Activated T-cell treated with anti-CD3 and anti-CD28 coated beads, Interleukin-2, amount 50 U/mL, for 72 hours (primary cell): Measurements from ENCODE around the gene NPAS3. TPM values are rescaled to one million over a fixed set of nuclear protein-coding genes. Genes with fewer than 3 reads are reported as not detected.

ENCODE experiments used
- ATAC-seq, 2 donors: fragments of 150-1000 bp; cut with Tn5 transposase; replicated peaks in 1 of 2; 2 replicates each; pipeline ENCODE4 v1.10.0; 2021; ENCODE audit warnings: moderate library complexity in 2 of 2, mild to moderate bottlenecking in 1 of 2
- DNase-seq, 2 donors: peaks; one replicate each; pipeline ENCODE4 v3.0.0; 2021 to 2022; ENCODE audit warnings: mixed read lengths in 1 of 2
- H3K27ac Mint-ChIP-seq: one replicate; pipeline ENCODE4 v1.8.0; 2022; ENCODE audit warnings: mild to moderate bottlenecking, moderate library complexity, mixed read lengths
- H3K27me3 Mint-ChIP-seq: one replicate; pipeline ENCODE4 v1.8.0; 2022; ENCODE audit warnings: low read depth, mixed read lengths
- H3K36me3 Mint-ChIP-seq, 2 donors: one replicate each; pipeline ENCODE4 v1.8.0; 2022; ENCODE audit warnings: mixed read lengths in 2 of 2, mild to moderate bottlenecking in 1 of 2; ENCODE audit not compliant: insufficient read depth in 2 of 2
- H3K4me1 Mint-ChIP-seq: one replicate; pipeline ENCODE4 v1.8.0; 2022; ENCODE audit warnings: low read depth, mixed read lengths
- H3K4me3 Mint-ChIP-seq, 2 donors: one replicate each; pipeline ENCODE4 v1.8.0; 2022; ENCODE audit warnings: mild to moderate bottlenecking in 2 of 2, mixed read lengths in 2 of 2, moderate library complexity in 2 of 2
- H3K9me3 Mint-ChIP-seq, 2 donors: one replicate each; pipeline ENCODE4 v1.8.0; 2022; ENCODE audit warnings: mixed read lengths in 2 of 2
- total RNA-seq, 2 donors: library from RNA; stranded (reverse); gene quantifications; one replicate each; pipeline ENCODE4 v1.2.3, GENCODE V29; 2022

Gene NPAS3
- total RNA-seq, 2 donors from 2014 or later: not detected

- Mint-ChIP-seq H3K4me1 (no peaks in the 10 kb centered on the region), H3K4me3 (no peak overlapping the region), H3K9me3 (no peaks in the 10 kb centered on the region), H3K27ac (no peak overlapping the region), H3K27me3 (no peaks in the 10 kb centered on the region), H3K36me3 (no peaks in the 10 kb centered on the region)
- DNase-seq: no peak
- no peak for ATAC-seq
Measured at GRCh38 chr14:33587791-33588190, 649.1 kb downstream of the NPAS3 start.

GRCh38 chr14:33588771-33589170, 650.1 kb downstream of the NPAS3 start:
- ATAC-seq (no peak), DNase-seq (no peak)
- no peak overlapping the region for H3K4me3 Mint-ChIP-seq
- H3K27ac Mint-ChIP-seq: no peak overlapping the region
- H3K27me3 Mint-ChIP-seq: no peaks in the 10 kb centered on the region
- H3K4me1 Mint-ChIP-seq: no peaks in the 10 kb centered on the region
- H3K9me3 Mint-ChIP-seq: no peaks in the 10 kb centered on the region
- H3K36me3 Mint-ChIP-seq: no peaks in the 10 kb centered on the region

GRCh38 chr14:33589334-33589733, 650.7 kb downstream of the NPAS3 start:
- H3K4me1 Mint-ChIP-seq: no peaks in the 10 kb centered on the region
- H3K9me3 Mint-ChIP-seq: peaks cover 0 to 1% of the 10 kb centered on the region in 2 donors
- no peaks in the 10 kb centered on the region for H3K27me3 Mint-ChIP-seq
- no peaks in the 10 kb centered on the region for H3K36me3 Mint-ChIP-seq
- ATAC-seq: no peak
- DNase-seq: no peak
- no peak overlapping the region for H3K27ac Mint-ChIP-seq
- no peak overlapping the region for H3K4me3 Mint-ChIP-seq

- DNase-seq (no peak), ATAC-seq (no peak)
- Mint-ChIP-seq H3K9me3 (peaks cover 0 to 1% of the 10 kb centered on the region in 2 donors), H3K4me1 (no peaks in the 10 kb centered on the region), H3K4me3 (no peak overlapping the region), H3K36me3 (no peaks in the 10 kb centered on the region), H3K27ac (no peak overlapping the region), H3K27me3 (no peaks in the 10 kb centered on the region)
Measured at GRCh38 chr14:33590891-33591630, 652.4 kb downstream of the NPAS3 start.

- DNase-seq (no peak), ATAC-seq (no peak)
- no peak overlapping the region for H3K27ac Mint-ChIP-seq
- H3K27me3 Mint-ChIP-seq: peaks cover 9% of the 10 kb centered on the region
- peaks cover 0 to 1% of the 10 kb centered on the region in 2 donors for H3K9me3 Mint-ChIP-seq
- H3K36me3 Mint-ChIP-seq: no peaks in the 10 kb centered on the region
- H3K4me3 Mint-ChIP-seq: no peak overlapping the region
- H3K4me1 Mint-ChIP-seq: no peaks in the 10 kb centered on the region
Measured at GRCh38 chr14:33592297-33592696, 653.6 kb downstream of the NPAS3 start.

GRCh38 chr14:33596211-33597080, 657.8 kb downstream of the NPAS3 start:
- peaks cover 0 to 1% of the 10 kb centered on the region in 2 donors for H3K9me3 Mint-ChIP-seq
- no peak overlapping the region for H3K4me3 Mint-ChIP-seq
- H3K4me1 Mint-ChIP-seq: no peaks in the 10 kb centered on the region
- H3K27me3 Mint-ChIP-seq: peaks cover 10% of the 10 kb centered on the region
- no peaks in the 10 kb centered on the region for H3K36me3 Mint-ChIP-seq
- no peak overlapping the region for H3K27ac Mint-ChIP-seq
- ATAC-seq (no peak), DNase-seq (no peak)

GRCh38 chr14:33598582-33598981, 659.9 kb downstream of the NPAS3 start:
- Mint-ChIP-seq H3K27ac (no peak overlapping the region), H3K4me3 (no peak overlapping the region), H3K4me1 (no peaks in the 10 kb centered on the region), H3K27me3 (peaks cover 10% of the 10 kb centered on the region), H3K36me3 (no peaks in the 10 kb centered on the region), H3K9me3 (peaks cover 0 to 1% of the 10 kb centered on the region in 2 donors)
- ATAC-seq: no peak
- no peak for DNase-seq

GRCh38 chr14:33602396-33602795, 663.7 kb downstream of the NPAS3 start:
- DNase-seq (no peak), ATAC-seq (no peak)
- no peak overlapping the region for H3K27ac Mint-ChIP-seq
- H3K36me3 Mint-ChIP-seq: no peaks in the 10 kb centered on the region
- no peaks in the 10 kb centered on the region for H3K4me1 Mint-ChIP-seq
- no peak overlapping the region for H3K4me3 Mint-ChIP-seq
- H3K9me3 Mint-ChIP-seq: no peaks in the 10 kb centered on the region
- no peaks in the 10 kb centered on the region for H3K27me3 Mint-ChIP-seq

GRCh38 chr14:33606591-33606990, 667.9 kb downstream of the NPAS3 start:
- no peaks in the 10 kb centered on the region for H3K27me3 Mint-ChIP-seq
- H3K9me3 Mint-ChIP-seq: no peaks in the 10 kb centered on the region
- DNase-seq (no peak), ATAC-seq (no peak)
- H3K36me3 Mint-ChIP-seq: no peaks in the 10 kb centered on the region
- no peaks in the 10 kb centered on the region for H3K4me1 Mint-ChIP-seq
- no peak overlapping the region for H3K4me3 Mint-ChIP-seq
- H3K27ac Mint-ChIP-seq: no peak overlapping the region

GRCh38 chr14:33609582-33609981, 670.9 kb downstream of the NPAS3 start:
- H3K4me1 Mint-ChIP-seq: no peaks in the 10 kb centered on the region
- no peaks in the 10 kb centered on the region for H3K36me3 Mint-ChIP-seq
- DNase-seq (no peak), ATAC-seq (no peak)
- no peaks in the 10 kb centered on the region for H3K9me3 Mint-ChIP-seq
- H3K27me3 Mint-ChIP-seq: no peaks in the 10 kb centered on the region
- H3K4me3 Mint-ChIP-seq: no peak overlapping the region
- no peak overlapping the region for H3K27ac Mint-ChIP-seq

GRCh38 chr14:33610121-33610520, 671.4 kb downstream of the NPAS3 start:
- no peak overlapping the region for H3K4me3 Mint-ChIP-seq
- no peaks in the 10 kb centered on the region for H3K36me3 Mint-ChIP-seq
- no peaks in the 10 kb centered on the region for H3K4me1 Mint-ChIP-seq
- ATAC-seq (no peak), DNase-seq (no peak)
- H3K27ac Mint-ChIP-seq: no peak overlapping the region
- H3K27me3 Mint-ChIP-seq: no peaks in the 10 kb centered on the region
- no peaks in the 10 kb centered on the region for H3K9me3 Mint-ChIP-seq

GRCh38 chr14:33611405-33612196, 672.9 kb downstream of the NPAS3 start:
- no peaks in the 10 kb centered on the region for H3K27me3 Mint-ChIP-seq
- DNase-seq: no peak
- no peak overlapping the region for H3K4me3 Mint-ChIP-seq
- ATAC-seq: no peak
- H3K9me3 Mint-ChIP-seq: no peaks in the 10 kb centered on the region
- H3K4me1 Mint-ChIP-seq: no peaks in the 10 kb centered on the region
- H3K27ac Mint-ChIP-seq: no peak overlapping the region
- H3K36me3 Mint-ChIP-seq: no peaks in the 10 kb centered on the region

GRCh38 chr14:33612197-33612505, 673.5 kb downstream of the NPAS3 start:
- no peak for DNase-seq
- H3K36me3 Mint-ChIP-seq: no peaks in the 10 kb centered on the region
- no peaks in the 10 kb centered on the region for H3K4me1 Mint-ChIP-seq
- no peak for ATAC-seq
- no peaks in the 10 kb centered on the region for H3K9me3 Mint-ChIP-seq
- H3K27me3 Mint-ChIP-seq: no peaks in the 10 kb centered on the region
- no peak overlapping the region for H3K4me3 Mint-ChIP-seq
- no peak overlapping the region for H3K27ac Mint-ChIP-seq
